NCI-H2196 treated with DMSO at 0.1 percent for 48 hours (cell line): ENCODE measurements around the gene CCHCR1.
"Not testable (repeated sequence)": the region's sequence is repeated elsewhere in the genome, so short reads cannot be mapped to it uniquely, and the experiment has no call there.

Source experiments
- DNase-seq: peaks from one replicate; lab custom pipeline; 2025; ENCODE audit not compliant: unreplicated experiment; lab: John Stamatoyannopoulos, UW

Gene CCHCR1

GRCh38 chr6:31157513-31158139, at the start of gene CCHCR1:
Gene CCHCR1, minus strand, starts transcription at chr6:31157802. Its CDS starts 202 bp downstream, at chr6:31157600.
- no peak for DNase-seq

GRCh38 chr6:31205638-31206037, 48.0 kb upstream of the CCHCR1 start:
- no peak for DNase-seq

- no peak for DNase-seq
Observed at GRCh38 chr6:31204751-31205145, 47.1 kb upstream of the CCHCR1 start.

GRCh38 chr6:31203345-31203979, 45.9 kb upstream of the CCHCR1 start:
- peak; percentile 90 for DNase-seq

- peak; percentile 25 for DNase-seq
Observed at GRCh38 chr6:31202259-31203166, 44.9 kb upstream of the CCHCR1 start.

- not testable (repeated sequence) for DNase-seq
Observed at GRCh38 chr6:31199105-31199452, 41.5 kb upstream of the CCHCR1 start.

- peak; percentile 78 for DNase-seq
Observed at GRCh38 chr6:31197559-31198305, 40.1 kb upstream of the CCHCR1 start.

GRCh38 chr6:31196251-31197022, 38.8 kb upstream of the CCHCR1 start:
- not testable (repeated sequence) for DNase-seq

GRCh38 chr6:31195308-31195979, 37.8 kb upstream of the CCHCR1 start:
- not testable (repeated sequence) for DNase-seq

GRCh38 chr6:31194061-31194834, 36.6 kb upstream of the CCHCR1 start:
- DNase-seq, result no peak

GRCh38 chr6:31193206-31193605, 35.6 kb upstream of the CCHCR1 start:
- DNase-seq, result no peak

- DNase-seq, result peak; percentile 55
Observed at GRCh38 chr6:31192431-31193105, 35.0 kb upstream of the CCHCR1 start.

GRCh38 chr6:31190488-31190887, 32.9 kb upstream of the CCHCR1 start:
- DNase-seq, result no peak

GRCh38 chr6:31189223-31189622, 31.6 kb upstream of the CCHCR1 start:
- not testable (repeated sequence) for DNase-seq

- no peak for DNase-seq
Observed at GRCh38 chr6:31187780-31188194, 30.2 kb upstream of the CCHCR1 start.

GRCh38 chr6:31186052-31186734, 28.6 kb upstream of the CCHCR1 start:
- DNase-seq, result no peak

GRCh38 chr6:31185695-31186051, 28.1 kb upstream of the CCHCR1 start:
- not testable (repeated sequence) for DNase-seq

GRCh38 chr6:31183859-31184258, 26.3 kb upstream of the CCHCR1 start:
- DNase-seq, result not testable (repeated sequence)
